Measurements from ENCODE around the gene HS1BP3. TPM values are rescaled to one million over a fixed set of nuclear protein-coding genes. Genes with fewer than 3 reads are reported as not detected.

The HS1BP3 gene
- total and polyA plus RNA-seq, 2 donors (not counting 3 experiments of a cell fraction or from before 2014, with no cell fraction given) = 27.4 to 33.1 TPM

- CTCF ChIA-PET = interaction anchor here (0.5 kb wide), 1 partner anchor 213 kb away, joined by 3 read pairs; no protein-coding TSS in a partner anchor
- Histone ChIP-seq H3K27me3 (ENCODE audit: control insufficient read depth in 2 of 2, insufficient read depth in 2 of 2, low read length in 2 of 2) (no peaks in the 10 kb centered on the region), H3K27ac (ENCODE audit: insufficient read depth, low read depth, low read length) (no peak overlapping the region), H4K20me1 (replicated peaks; ENCODE audit: control insufficient read depth, extremely low read depth, insufficient read depth, low read length) (no peaks in the 10 kb centered on the region), H3K4me2 (ENCODE audit: insufficient read depth, low read length) (no peak overlapping the region), H3K9me1 (replicated peaks; ENCODE audit: control insufficient read depth, extremely low read depth, insufficient read depth, low read length) (no peaks in the 10 kb centered on the region), H3K36me3 (ENCODE audit: control insufficient read depth in 2 of 2, extremely low read depth in 1 of 2, insufficient read depth in 2 of 2, low read length in 2 of 2) (peaks cover 0 to 20% of the 10 kb centered on the region in 2 experiments), H3K79me2 (ENCODE audit: control insufficient read depth, insufficient read depth, low read length) (no peaks in the 10 kb centered on the region), H3K4me1 (ENCODE audit: control insufficient read depth, extremely low read depth, insufficient read depth, low read length) (peaks cover 14% of the 10 kb centered on the region), H2AFZ (ENCODE audit: low read depth, low read length) (no peak overlapping the region), H3K9me3 (replicated peaks; ENCODE audit: control insufficient read depth, insufficient read depth, low read length) (no peaks in the 10 kb centered on the region), H3K9ac (replicated peaks; ENCODE audit: extremely low read depth, insufficient read depth, low read length) (no peak overlapping the region), H3K4me3 (replicated peaks in 1 of 3; ENCODE audit: insufficient read depth in 1 of 3, low read depth in 1 of 3, low read length in 3 of 3) (no peak overlapping the region)
- POLR2A ChIA-PET = no interaction called here
- DNase-seq (ENCODE audit: low read depth, low spot score) = no peak
- dilution Hi-C loops (cut with MboI; ENCODE audit: extremely low pct_ligation_motif_present, low sequenced_read_pairs) (no loop called here), intact Hi-C loops (cut with micrococcal nuclease) (no loop called here)
- FAIRE-seq = no peak
- no peak for TF ChIP-seq EZH2 (IDR thresholded peaks at IDR 0.05; ENCODE audit: borderline replicate concordance, low read depth, low read length, severe bottlenecking)
- TF ChIP-seq GATA2 (IDR thresholded peaks at IDR 0.05; ENCODE audit: insufficient read depth, insufficient read length, low read depth, low read length) = no peak
- no peak for TF ChIP-seq POLR2AphosphoS5 (IDR thresholded peaks at IDR 0.05; ENCODE audit: insufficient read depth, low read depth, low read length)
- TF ChIP-seq, protein P1, sequence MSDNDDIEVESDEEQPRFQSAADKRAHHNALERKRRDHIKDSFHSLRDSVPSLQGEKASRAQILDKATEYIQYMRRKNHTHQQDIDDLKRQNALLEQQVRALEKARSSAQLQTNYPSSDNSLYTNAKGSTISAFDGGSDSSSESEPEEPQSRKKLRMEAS (IDR thresholded peaks at IDR 0.05; ENCODE audit: insufficient read depth, insufficient read length) = no peak
- no peak for TF ChIP-seq FOS (IDR thresholded peaks at IDR 0.05; ENCODE audit: borderline replicate concordance, insufficient read depth, low read length)
- TF ChIP-seq JUN (IDR thresholded peaks at IDR 0.05; ENCODE audit: borderline replicate concordance, insufficient read depth, insufficient read length, low read depth) = no peak
- TF ChIP-seq, protein P2, sequence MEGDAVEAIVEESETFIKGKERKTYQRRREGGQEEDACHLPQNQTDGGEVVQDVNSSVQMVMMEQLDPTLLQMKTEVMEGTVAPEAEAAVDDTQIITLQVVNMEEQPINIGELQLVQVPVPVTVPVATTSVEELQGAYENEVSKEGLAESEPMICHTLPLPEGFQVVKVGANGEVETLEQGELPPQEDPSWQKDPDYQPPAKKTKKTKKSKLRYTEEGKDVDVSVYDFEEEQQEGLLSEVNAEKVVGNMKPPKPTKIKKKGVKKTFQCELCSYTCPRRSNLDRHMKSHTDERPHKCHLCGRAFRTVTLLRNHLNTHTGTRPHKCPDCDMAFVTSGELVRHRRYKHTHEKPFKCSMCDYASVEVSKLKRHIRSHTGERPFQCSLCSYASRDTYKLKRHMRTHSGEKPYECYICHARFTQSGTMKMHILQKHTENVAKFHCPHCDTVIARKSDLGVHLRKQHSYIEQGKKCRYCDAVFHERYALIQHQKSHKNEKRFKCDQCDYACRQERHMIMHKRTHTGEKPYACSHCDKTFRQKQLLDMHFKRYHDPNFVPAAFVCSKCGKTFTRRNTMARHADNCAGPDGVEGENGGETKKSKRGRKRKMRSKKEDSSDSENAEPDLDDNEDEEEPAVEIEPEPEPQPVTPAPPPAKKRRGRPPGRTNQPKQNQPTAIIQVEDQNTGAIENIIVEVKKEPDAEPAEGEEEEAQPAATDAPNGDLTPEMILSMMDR (IDR thresholded peaks at IDR 0.05; ENCODE audit: extremely low read depth in 1 of 2, insufficient read depth in 1 of 2, low read depth in 1 of 2, low read length in 2 of 2) = no peak
- TF ChIP-seq POLR2A (IDR thresholded peaks at IDR 0.05; ENCODE audit: low read depth, low read length) = no peak
- BruUV-seq (replicated peaks) = no TSS peak
These were observed 5.1 kb downstream of the HS1BP3 start for GRCh38 chr2:20645761-20646160.
